ENCODE results near the gene TRAPPC14. TPM values are rescaled to one million over a fixed set of nuclear protein-coding genes. Genes with fewer than 3 reads are reported as not detected.

The TRAPPC14 gene
- total and polyA plus RNA-seq, 4 donors: 2.8 to 9.7 (median 5.2) TPM

DNA sequence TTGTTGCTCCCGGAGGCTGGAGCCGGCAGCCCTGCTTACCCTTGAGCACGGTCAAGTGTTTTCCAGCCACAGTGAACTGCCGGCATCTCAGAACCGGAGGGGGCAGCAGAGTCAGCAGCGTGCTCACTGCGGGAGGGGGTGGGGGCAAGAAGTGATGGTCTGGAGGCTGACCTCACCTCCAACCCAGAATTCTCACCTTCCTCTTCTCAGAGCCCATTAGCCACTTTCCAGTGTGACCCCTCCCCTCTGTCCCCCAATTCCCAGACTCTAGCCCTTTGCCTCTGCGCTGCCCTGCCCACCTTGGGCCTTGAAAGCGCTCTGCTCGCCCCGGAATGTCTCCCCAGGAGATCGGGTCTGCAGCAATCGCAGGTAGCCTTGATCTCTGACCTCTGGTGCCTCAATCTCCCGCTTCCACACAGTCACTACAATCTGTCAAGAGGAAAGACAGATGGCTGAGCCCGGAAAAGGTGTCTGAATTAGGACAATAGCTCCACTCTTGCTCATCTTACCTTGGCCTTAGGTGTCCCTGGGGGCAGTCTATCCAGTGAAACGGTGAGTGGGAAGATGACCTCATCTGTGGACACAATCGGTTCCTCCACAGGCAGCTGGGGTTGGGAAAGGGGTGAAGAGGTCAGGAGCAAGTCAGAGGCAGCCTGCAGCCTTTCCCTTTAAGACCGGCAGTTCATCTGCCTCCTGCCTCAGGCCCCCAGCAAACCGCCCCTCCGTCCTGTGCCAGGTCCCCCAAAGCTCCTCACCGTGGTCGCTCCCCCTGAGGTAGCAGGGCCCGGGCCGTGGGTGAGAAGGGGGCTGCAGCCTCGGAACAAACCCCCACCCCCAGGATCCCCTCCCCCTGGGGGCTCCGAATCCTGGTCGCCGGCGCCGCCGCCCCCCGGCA is 942 bp downstream of the TRAPPC14 start:
- Histone ChIP-seq H3K36me3 (ENCODE audit: control insufficient read depth in 4 of 4, insufficient read depth in 3 of 4, low read depth in 1 of 4, low read length in 3 of 4) (peaks cover 2 to 30% (median 11%) of the 10 kb centered on the region in 4 donors), H3K4me1 (ENCODE audit: control insufficient read depth in 4 of 4, insufficient read depth in 4 of 4, low read length in 3 of 4) (peaks cover 3 to 17% (median 10%) of the 10 kb centered on the region in 4 donors), H3K9me3 (ENCODE audit: control insufficient read depth in 4 of 4, low read length in 3 of 4) (no peaks in the 10 kb centered on the region), H3K27ac (ENCODE audit: low read depth in 1 of 2, low read length in 2 of 2) (peak overlapping the region; percentile 84 to 92), H3K27me3 (ENCODE audit: control insufficient read depth in 4 of 4, insufficient read depth in 4 of 4, low read length in 3 of 4) (no peaks in the 10 kb centered on the region), H3K4me3 (ENCODE audit: low read depth in 1 of 3, low read length in 3 of 3) (peak overlapping the region; percentile 77 to 95 (median 83)), H3K9ac (ENCODE audit: low read depth in 1 of 2, low read length in 2 of 2) (peak overlapping the region in 1 of 2 donors; percentile 35)
- no peak for TF ChIP-seq HNF4G (IDR thresholded peaks at IDR 0.05)
- TF ChIP-seq, protein P1, sequence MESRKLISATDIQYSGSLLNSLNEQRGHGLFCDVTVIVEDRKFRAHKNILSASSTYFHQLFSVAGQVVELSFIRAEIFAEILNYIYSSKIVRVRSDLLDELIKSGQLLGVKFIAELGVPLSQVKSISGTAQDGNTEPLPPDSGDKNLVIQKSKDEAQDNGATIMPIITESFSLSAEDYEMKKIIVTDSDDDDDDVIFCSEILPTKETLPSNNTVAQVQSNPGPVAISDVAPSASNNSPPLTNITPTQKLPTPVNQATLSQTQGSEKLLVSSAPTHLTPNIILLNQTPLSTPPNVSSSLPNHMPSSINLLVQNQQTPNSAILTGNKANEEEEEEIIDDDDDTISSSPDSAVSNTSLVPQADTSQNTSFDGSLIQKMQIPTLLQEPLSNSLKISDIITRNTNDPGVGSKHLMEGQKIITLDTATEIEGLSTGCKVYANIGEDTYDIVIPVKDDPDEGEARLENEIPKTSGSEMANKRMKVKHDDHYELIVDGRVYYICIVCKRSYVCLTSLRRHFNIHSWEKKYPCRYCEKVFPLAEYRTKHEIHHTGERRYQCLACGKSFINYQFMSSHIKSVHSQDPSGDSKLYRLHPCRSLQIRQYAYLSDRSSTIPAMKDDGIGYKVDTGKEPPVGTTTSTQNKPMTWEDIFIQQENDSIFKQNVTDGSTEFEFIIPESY (IDR thresholded peaks at IDR 0.05): no peak
- TF ChIP-seq RXRA (IDR thresholded peaks at IDR 0.05): peak; percentile 64 to 75
- TF ChIP-seq, protein P2, sequence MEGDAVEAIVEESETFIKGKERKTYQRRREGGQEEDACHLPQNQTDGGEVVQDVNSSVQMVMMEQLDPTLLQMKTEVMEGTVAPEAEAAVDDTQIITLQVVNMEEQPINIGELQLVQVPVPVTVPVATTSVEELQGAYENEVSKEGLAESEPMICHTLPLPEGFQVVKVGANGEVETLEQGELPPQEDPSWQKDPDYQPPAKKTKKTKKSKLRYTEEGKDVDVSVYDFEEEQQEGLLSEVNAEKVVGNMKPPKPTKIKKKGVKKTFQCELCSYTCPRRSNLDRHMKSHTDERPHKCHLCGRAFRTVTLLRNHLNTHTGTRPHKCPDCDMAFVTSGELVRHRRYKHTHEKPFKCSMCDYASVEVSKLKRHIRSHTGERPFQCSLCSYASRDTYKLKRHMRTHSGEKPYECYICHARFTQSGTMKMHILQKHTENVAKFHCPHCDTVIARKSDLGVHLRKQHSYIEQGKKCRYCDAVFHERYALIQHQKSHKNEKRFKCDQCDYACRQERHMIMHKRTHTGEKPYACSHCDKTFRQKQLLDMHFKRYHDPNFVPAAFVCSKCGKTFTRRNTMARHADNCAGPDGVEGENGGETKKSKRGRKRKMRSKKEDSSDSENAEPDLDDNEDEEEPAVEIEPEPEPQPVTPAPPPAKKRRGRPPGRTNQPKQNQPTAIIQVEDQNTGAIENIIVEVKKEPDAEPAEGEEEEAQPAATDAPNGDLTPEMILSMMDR (IDR thresholded peaks at IDR 0.05; ENCODE audit: low read depth, low read length, missing input control): no peak
- TF ChIP-seq FOXA1 (IDR thresholded peaks at IDR 0.05): no peak
- TF ChIP-seq TAF1 (conservative IDR thresholded peaks at IDR 0.05): no peak
- TF ChIP-seq, protein P3, sequence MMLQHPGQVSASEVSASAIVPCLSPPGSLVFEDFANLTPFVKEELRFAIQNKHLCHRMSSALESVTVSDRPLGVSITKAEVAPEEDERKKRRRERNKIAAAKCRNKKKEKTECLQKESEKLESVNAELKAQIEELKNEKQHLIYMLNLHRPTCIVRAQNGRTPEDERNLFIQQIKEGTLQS (IDR thresholded peaks at IDR 0.05): peak; percentile 70
- TF ChIP-seq EGR1 (IDR thresholded peaks at IDR 0.05; ENCODE audit: low read depth in 2 of 2): no peak
- no peak for TF ChIP-seq GABPA (IDR thresholded peaks at IDR 0.05 in 1 of 2, conservative IDR thresholded peaks at IDR 0.05 in 1 of 2)
- peak; percentile 17 for TF ChIP-seq FOXA2 (IDR thresholded peaks at IDR 0.05)
- no peak for TF ChIP-seq SP1 (IDR thresholded peaks at IDR 0.05)
- TF ChIP-seq, protein P4, sequence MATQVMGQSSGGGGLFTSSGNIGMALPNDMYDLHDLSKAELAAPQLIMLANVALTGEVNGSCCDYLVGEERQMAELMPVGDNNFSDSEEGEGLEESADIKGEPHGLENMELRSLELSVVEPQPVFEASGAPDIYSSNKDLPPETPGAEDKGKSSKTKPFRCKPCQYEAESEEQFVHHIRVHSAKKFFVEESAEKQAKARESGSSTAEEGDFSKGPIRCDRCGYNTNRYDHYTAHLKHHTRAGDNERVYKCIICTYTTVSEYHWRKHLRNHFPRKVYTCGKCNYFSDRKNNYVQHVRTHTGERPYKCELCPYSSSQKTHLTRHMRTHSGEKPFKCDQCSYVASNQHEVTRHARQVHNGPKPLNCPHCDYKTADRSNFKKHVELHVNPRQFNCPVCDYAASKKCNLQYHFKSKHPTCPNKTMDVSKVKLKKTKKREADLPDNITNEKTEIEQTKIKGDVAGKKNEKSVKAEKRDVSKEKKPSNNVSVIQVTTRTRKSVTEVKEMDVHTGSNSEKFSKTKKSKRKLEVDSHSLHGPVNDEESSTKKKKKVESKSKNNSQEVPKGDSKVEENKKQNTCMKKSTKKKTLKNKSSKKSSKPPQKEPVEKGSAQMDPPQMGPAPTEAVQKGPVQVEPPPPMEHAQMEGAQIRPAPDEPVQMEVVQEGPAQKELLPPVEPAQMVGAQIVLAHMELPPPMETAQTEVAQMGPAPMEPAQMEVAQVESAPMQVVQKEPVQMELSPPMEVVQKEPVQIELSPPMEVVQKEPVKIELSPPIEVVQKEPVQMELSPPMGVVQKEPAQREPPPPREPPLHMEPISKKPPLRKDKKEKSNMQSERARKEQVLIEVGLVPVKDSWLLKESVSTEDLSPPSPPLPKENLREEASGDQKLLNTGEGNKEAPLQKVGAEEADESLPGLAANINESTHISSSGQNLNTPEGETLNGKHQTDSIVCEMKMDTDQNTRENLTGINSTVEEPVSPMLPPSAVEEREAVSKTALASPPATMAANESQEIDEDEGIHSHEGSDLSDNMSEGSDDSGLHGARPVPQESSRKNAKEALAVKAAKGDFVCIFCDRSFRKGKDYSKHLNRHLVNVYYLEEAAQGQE (IDR thresholded peaks at IDR 0.05): no peak
- peak; percentile 23 to 46 for TF ChIP-seq HNF4A (conservative IDR thresholded peaks at IDR 0.05)
- no peak for TF ChIP-seq MAX (IDR thresholded peaks at IDR 0.05)
- no peak for TF ChIP-seq RAD21 (IDR thresholded peaks at IDR 0.05)
- peak; percentile 80 for TF ChIP-seq NR2F2 (IDR thresholded peaks at IDR 0.05)
- TF ChIP-seq YY1 (IDR thresholded peaks at IDR 0.05): no peak
- TF ChIP-seq JUND (IDR thresholded peaks at IDR 0.05): peak; percentile 92 to 93
- WGBS: 27% methylated on average over 32 of the region's 32 CpGs
- DNase-seq (ENCODE audit: low spot score): peak; percentile 55

Measured in liver (tissue), 9 donors.